NT2/D1 (cell line): ENCODE data around the gene HPCA.

Experiments
- SUZ12 ChIP-seq: IDR thresholded peaks from 2 replicates; pipeline ENCODE4 v1.6.1; 2011; ENCODE audit not compliant: insufficient read length, insufficient read depth; ENCODE audit errors: extremely low read depth
- YY1 ChIP-seq: IDR thresholded peaks from 2 replicates; pipeline ENCODE4 v1.6.1; 2011; ENCODE audit not compliant: insufficient read length, insufficient read depth
- ZNF274 ChIP-seq: IDR thresholded peaks from 2 replicates; pipeline ENCODE4 v1.6.1; 2011; ENCODE audit warnings: mild to moderate bottlenecking, low read depth, low read length

DNA sequence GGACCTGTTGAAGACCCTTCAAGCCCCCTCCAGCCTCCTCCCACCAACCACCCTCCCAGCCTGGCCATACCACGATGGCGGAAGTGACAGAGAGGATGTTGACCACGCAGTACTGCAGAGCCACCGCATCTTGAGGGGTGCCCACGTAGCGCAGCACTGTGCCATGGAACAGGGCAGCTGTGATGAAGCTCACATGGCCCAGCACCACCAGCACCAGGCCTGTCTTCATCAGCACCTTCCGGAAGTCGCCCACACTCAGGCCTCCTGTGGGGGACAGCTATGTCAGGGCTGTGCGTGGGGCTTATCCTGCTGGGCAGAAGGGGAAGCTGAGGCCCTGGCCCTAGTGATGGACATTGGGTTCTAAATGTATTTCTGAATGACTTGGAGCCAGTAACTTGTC, 11.8 kb downstream of the HPCA start:
- TF ChIP-seq YY1 (no peak), ZNF274 (no peak), SUZ12 (no peak)
